GM21447 (cell line): Measurements from ENCODE around the gene MRPL55.

Experiments used
- ATAC-seq: cut with Tn5 transposase; IDR thresholded peaks from one replicate; pipeline ENCODE4 v1.9.1; 2021; ENCODE audit not compliant: unreplicated experiment

The MRPL55 gene

DNA sequence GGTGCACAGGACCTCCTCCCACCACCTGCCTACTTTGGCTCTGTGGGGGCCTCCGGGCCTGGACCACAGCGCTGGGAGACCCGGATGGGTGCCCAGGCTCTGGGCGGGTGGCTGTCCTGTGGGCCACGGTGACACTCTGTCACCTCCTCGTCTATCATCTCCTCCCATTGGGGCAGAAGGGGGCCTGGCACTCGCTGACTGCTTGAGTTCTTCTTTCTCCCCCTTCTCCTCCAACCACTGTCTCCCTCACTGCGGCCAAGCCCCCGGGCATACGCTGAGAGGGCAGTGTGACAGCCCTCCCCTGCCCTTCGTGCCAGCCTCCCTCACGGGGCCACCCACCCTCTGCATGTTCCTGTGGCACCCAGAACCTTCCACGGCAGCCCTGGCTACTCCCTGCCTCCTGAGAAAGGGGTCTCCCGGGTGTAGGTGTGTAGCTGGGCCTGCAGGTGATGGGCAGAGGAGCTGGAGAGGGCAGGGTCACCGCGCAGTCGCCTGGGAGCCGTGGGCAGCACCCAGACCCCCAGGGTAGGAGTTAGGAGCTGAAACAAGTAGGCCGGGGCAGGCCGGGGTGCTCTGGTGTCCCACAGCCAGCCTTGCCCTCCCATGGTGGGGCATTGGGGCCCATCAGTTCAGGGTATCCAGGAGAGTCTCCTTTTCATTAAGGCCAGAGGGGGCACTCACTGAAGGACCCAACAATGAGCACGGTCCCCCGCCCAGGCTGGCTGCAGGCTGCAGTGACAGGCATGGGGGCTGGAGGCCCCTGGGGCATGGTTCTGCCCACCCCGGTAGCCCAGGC, 35.8 kb downstream of the MRPL55 start:
- no peak for ATAC-seq

DNA sequence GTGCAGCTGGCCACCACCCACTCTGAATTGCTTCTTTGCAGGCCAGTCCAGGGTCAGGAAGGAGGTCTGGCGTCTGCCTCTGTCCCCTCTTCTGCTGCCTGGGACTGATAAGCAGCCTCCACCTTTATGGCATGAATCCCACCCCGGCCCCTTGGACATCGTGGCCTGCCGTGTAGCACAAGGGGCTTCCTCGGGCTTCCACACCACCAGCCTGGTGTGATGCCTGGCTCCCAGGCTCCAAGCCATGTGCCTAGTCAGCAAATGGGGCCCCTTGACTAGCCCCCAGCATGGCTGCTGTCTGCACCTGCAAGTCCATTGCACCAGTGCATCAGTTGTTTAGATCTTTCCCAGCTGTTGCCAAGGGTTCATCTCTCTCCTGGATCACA, 36.4 kb downstream of the MRPL55 start:
- no peak for ATAC-seq

DNA sequence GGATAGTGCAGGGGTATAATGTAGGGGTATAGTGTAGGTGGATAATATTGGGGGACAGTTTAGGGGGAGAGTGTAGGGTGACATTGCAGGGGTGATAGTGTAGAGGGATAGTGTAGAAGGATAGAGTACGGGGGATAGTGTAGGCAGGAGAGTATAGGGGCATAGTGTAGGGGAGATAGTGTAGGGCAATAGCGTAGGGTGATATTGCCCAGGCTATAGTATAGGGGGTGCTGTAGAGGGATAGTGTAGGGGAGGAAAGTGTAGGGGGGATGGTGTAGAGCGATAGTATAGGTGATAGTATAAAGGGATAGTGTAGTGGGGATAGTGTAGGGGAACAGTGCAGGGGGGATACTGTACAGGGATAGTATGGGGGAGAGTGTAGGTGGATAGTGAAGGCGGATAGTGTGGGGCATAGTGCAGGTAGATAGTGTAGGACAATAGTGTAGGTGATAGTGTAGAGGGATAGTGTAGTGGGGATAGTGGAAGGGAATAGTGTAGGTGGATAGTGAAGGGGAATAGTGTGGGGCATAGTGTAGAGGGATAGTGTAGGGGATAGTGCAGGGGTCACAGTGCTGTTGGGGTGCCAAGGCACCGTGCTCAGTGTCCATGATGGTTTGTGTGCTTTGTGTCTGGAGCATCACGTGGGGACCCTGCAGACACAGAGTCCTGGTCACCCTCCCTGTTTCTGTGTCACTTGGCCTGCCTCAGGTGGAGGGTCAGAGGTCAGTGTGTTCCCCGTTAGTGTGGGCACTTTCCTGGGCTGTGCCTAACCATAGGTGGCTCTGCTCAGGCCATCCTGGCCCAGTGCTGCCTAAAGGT, 37.1 kb downstream of the MRPL55 start:
- no peak for ATAC-seq

DNA sequence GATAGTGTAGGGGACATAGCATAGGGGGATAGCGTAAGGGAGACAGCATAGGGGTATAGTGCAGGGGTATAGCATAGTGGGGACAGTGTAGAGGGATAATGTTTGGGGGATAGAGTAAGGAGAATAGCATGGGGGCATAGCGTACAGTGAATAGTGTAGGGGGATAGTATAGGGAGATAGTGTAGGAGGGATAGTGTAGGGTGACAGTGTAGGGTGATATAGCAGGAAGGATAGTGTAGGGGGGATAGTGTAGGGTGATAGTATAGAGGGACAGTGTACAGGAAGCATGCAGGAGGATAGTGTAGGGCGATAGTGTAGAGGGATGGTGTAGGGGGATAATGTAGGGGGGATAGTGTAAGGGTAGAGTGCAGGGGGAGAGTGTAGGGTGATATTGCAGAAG, 38.2 kb downstream of the MRPL55 start:
- ATAC-seq: no peak

DNA sequence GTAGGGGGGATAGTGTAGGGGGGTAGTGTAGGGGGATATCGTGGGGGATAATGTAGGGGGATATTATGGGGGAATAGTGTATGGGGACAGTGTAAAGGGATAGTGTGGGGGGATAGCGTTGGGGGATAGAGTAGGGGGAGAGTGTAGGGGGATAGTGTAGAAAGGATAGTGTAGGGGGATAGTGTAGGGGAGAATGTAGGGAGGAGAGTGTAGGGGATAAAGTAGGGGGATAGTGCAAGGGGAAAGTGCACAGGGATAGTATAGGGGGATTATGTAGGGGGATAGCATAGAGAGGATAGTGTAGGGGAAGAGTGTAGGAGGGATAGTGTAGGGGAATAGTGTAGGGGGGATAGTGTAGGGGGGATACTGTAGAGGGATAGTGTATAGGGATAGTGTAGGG, 38.9 kb downstream of the MRPL55 start:
- ATAC-seq: no peak

DNA sequence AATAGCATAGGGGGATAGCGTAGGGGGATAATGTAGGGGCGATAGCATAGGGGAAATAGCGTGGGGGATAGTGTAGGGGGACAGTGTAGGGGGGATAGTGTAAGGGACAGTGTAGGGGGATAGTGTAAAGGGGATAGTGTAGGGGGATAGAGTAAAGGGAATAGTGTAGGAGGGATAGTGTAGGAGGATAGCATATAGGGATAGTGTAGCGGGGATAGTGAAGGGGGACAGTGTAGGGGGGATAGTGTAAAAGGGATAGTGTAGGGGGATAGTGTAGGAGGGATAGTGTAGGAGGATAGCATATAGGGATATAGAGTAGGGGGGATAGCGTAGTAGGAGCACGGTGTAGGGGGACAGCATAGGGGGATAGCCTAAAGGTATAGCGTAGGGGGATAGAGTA, 40.7 kb downstream of the MRPL55 start:
- ATAC-seq: no peak

DNA sequence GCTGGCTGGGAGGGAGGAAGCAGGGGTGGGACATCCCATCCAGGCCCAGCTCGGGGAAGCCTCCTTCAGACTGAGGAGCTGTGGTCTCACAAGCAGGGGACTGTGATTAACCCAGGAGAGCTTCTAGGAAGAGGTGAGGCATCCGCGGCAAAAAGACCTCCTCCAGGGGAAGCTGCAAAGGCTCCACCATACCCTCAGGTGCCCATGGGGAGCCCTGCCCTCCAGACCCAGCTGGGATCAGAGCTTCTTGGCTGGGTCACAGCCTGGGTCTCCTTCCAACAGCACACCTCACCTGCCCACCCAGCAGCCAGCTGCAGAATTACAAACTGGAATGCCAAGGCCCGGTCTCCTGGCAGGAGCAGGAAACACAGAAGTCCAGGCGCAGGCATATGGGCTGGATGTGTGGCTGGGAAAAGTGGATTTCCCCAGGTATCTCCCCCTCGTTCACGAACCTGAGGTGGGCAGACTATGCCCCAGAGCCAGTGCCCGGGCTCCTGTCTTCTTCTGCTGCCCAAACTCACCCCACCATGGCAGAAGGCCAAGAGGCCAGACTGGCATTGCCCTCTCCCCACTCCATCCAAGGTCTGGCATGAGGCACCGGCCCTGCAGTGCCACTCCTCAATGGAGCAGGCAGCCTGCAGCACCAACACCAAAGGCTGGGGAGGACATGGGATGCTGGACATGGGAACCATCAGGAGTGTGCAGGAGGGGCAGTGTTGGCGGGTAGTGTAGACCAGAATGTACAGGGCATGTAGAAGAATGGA, 42.0 kb downstream of the MRPL55 start:
- ATAC-seq: no peak

DNA sequence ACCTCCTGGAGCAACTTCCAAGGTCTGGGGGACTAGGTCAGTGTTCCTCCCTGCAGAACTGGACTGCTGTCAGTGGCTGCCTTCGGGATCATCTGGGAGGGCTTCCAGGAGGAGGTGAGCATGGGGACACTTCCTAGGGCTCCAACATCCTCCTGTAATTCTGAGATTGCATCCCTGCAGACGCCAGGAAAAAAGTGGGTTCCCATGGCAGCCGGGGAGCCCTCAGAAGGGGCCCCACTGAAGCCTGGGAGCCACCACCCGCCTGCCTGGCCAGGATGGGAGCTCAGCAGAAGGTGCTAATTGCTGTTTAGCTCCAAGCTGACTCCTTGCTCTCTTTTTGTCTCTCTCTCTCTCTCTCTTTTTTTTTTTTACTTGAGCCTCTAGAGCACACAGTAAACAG, 42.7 kb downstream of the MRPL55 start:
- no peak for ATAC-seq

DNA sequence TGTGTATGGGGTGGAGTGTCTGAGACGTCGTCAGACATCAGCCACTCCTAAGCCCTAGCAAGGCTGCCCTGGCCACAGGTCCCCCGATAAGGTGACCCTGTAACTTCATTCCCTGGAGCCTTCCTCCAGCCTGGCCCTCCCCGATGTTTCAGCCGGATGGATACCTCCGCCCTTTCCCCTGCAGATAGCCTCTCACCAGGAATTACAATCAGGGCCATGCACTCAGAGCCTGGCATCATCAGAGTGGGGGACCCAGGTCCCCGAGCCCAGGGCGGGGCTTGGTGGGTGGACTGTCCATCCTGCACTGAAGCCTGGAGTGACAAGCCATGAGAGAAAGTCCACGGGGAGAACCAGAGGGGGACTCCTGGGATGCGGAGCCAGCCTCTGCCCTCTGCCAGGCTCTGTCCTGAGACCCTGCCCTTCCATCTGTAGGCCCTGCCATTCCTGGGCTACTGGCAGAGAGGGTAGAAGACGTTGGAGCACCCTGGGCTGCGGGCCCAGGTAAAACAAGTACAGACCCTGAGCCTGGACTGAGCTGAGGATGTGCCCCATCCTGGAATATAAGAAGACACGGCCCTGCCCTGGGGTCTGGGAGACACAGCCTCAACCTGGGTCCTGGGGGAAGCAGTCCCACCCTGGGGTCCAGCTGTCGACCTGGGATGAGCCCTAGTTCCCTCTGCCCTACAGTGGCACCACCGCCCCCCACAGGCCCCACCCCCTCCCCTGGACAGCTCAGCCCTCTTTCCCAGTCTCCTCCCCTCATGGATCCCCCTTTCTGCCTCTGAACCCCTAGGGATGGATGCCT, 43.4 kb downstream of the MRPL55 start:
- ATAC-seq: no peak

DNA sequence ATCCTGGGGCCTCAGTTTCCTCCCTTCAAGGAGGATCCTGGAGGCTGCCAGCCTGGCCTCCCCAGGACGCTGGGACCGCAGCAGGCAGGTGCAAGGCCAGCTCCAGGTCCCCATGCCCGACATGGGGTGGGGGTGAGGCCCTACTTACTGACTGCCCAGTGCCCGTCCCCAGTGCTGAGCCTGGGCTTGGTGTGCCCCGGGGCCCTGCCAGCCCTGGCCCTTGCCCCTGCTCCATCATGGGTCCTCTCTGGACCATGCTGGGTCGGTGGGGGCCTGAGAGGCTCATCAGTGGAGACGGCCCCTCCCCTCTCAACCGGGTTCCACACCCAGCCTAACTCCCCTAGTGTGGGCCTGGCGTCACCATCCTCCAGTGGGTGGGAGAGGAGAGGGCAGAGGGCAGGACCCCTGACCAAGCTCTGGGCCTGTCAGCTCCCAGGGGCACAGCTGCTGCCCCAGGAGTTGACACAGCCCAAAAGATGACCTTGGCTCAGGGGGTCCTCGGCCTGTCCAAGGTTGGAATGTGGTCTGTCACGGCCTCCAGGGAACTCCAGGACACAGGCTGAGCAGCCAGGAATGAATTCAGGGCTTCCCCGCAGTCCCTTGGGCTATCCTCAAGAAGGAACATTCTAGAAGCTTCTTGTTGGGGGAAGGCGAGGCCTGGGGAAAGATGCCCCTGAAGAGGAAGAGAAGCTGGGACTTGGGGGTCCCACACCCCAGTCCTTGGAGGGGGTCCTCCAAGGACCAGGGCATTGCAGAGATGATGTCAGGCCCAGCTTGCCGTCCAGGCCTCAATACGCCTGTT, 44.2 kb downstream of the MRPL55 start:
- ATAC-seq: no peak

DNA sequence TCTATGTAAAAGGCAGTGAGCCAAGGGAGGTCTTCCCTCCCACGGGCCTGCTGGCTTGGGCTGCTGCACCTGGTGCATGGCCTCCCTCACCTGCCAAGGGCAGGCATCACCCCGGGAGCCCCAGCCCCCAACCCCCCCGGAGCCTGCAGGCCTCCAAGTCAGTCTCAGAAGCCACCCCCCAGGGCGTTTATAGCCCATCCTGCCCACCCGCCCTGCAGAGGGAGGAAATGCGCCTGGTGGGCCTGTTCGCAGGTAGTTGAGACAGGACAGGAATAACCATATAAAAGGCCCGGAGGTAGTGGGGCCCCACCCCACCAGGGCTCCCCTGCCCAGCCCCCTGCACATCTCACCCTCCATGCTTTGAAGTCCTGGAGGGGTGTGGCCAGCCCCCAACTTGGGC, 44.8 kb downstream of the MRPL55 start:
- no peak for ATAC-seq

DNA sequence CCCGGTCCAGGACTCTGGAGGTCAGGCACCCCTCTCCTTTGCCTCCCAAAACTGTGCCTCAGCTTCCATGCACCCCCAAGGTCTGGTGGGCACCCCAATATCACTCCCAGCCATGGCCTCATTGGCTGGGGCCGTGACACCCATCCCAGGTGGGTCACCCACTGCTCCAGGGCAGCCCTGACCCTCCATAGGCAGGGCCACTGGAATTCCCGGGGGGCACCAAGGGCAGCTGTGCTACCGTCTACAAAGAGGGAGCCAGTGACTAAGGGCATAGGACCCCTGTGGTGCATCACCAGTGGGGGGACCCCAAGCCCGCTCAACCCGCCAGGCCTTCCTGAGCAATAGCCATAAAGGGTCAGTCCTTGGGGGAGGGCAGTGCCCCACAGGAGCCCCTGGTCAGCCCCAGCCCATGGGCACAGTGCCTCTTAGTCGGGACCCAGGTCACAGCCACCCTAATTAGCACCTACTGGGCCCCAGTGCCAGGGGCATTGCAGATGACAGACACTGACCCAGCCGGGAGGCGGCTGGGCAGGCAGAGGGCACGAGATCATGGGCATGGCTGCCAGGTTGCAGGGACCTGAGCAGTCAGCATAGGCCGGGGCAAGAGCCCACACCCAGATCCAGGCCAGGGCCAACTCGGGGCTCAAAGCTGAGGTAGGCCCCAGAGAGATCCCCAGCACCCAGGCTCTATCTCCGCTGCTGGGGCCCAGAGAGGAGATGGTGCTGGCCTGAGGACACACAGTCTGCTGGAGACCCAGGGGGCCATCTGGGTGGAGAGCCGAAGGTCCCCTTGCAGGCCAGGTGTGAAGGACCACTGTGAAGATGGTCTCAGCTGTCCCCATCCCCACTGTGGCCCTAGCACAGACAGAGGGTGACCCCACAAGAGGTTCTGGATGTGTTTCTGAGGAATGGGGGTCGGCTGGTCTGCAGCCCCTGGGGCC, 45.6 kb downstream of the MRPL55 start:
- no peak for ATAC-seq

DNA sequence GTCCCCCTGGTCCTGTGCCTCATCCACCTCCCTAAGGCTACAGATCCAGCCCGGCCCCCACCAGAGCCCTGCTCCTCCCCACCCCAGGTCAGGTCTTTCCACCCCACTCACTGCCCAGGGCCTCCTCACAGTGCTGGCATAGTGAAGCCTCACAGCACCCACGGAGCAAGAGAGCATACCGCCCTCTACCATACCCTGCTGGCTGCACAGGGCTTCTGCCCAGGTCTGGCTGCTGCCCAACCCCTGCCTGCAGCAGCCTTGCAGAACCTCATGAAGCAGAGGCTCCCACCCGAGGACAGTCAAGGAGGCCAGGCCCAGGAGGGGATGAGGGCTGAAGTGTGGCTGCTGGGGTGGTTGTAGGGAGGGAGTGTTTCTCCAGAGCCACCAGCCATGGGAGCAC, 46.3 kb downstream of the MRPL55 start:
- ATAC-seq: no peak

DNA sequence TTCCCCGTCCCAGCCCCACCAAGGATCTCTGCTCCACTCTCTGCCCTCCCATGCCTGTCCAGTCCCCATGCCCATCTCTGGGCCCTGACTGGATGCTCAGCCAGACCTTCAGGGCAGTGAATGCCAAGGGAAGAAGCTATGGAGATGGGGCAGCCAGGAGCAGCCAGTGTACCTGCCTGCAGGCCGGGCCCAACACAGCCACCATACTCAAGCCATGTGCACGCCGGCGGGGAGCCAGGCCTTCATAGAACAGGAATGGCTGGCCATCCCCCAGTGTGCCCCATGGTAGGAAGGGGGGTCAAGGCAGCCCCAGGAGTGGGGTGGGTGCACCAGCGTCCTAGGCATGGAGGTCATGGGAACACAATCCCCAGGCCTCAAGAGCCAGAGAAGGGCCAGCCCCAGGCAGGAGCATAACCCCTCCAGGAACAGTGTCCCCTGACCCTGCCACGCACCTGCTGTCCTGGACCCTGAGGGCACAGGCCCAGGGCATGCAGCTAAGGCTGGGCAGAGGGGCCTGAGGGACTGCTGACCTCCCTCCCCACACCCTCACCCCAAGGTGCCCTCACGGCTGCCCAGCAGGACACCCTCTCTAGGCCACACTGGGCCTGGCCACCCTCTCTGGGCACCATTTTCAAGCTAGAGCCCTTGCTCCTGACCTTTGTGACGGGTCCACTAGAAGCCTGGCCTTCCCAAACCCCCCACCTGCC, 46.9 kb downstream of the MRPL55 start:
- ATAC-seq: no peak

DNA sequence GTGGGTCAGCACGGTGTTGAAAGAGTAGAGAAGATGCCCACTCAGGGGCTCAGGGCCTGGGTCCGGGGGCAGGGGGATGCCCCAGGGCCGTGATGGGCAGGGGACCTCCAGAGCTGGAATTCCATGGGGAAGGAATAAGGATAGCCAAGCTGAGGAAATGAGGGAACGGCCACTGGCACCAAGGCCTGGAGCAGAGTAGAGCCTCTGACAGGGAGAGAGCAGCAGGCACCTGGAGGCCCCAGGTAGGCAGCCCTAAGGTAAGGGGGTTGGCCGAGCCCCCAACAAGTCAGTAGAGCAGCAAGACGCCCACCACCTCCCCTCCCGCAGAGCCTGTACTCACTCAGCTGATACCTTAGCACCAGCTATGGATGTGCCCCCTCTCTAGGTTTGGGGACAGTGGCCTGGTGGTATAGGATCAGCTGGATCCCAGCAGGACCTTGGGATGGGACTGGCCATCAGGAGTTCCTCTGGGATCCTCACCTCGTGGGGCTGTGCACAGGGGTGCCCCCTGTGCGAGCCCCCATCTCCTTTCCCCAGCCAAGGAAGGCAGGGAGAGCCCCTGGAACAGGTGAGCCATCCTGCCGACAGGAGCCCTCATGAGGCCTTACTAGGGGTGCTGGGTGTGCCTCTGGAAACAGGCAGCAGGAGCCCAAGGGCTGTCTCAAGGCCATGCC, 47.6 kb downstream of the MRPL55 start:
- no peak for ATAC-seq

DNA sequence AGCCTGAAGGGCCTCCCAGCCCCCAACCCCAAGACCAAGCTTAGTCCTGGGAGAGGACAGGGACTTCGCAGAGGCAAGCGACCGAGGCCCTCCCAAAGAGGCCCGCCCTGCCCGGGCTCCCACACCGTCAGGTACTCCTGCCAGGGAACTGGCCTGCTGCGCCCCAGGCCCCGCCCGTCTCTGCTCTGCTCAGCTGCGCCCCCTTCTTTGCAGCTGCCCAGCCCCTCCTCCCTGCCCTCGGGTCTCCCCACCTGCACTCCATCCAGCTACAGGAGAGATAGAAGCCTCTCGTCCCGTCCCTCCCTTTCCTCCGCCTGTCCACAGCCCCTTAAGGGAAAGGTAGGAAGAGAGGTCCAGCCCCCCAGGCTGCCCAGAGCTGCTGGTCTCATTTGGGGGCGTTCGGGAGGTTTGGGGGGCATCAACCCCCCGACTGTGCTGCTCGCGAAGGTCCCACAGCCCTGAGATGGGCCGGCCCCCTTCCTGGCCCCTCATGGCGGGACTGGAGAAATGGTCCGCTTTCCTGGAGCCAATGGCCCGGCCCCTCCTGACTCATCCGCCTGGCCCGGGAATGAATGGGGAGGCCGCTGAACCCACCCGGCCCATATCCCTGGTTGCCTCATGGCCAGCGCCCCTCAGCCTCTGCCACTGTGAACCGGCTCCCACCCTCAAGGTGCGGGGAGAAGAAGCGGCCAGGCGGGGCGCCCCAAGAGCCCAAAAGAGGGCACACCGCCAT, 48.5 kb downstream of the MRPL55 start:
- no peak for ATAC-seq
